GOT3 (cell line): ENCODE measurements around the gene CEP57L1.
A peak's percentile ranks its signal among the peaks of the same experiment; 100 is the strongest.
"Not testable (repeated sequence)": the region's sequence is repeated elsewhere in the genome, so short reads cannot be mapped to it uniquely, and the experiment has no call there.

Experiments
- DNase-seq: peaks from one replicate; lab custom pipeline; 2025; ENCODE audit warnings: mixed read lengths; lab: John Stamatoyannopoulos, UW

The CEP57L1 gene

DNA sequence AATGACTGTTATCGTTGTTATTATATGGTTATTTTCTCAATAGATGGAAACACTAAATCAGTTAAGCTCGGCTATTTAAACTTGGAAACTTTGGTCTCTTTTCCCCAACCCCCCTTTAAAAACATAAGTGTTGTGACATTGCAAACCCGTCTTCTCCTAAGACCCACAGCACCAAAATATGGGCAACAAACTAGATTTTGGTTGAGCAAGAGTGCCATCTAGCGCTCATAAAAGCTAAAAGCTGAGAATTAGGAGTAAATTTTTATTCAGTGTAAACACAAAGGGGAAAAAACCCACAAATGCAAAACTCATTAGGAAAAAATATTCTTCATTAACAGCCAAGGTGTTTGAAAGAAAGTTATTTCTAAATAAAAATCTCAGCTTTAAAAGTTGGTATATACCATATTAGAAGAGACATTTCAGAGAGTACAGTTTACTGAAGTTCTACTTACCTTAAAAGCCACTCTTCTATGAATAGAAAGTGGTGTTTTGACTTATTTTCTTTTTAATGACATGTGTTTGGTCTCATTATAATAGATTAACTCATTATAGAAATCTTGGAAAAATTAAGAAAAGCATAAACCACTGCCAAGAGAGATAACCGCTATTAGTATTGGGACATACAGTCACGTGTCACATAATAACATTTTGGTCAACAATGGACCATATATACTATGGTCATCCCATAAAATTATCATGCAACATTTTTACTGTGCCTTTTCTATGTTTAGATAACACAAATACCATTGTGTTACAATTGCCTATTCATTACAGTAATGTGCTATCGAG, 21.8 kb upstream of the CEP57L1 start:
- no peak for DNase-seq

DNA sequence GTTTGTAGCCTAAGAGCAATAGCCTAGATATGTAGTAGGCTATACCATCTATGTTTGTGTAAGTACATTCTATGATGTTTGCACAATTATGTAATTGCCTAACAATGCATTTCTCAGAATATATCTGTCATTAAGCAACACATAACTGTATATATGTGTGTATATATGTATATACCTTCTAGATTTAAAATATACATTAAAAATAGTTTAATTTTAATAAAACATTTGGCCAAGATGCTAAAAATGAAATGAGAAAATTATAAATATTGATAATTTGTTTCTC, 21.2 kb upstream of the CEP57L1 start:
- DNase-seq: no peak

DNA sequence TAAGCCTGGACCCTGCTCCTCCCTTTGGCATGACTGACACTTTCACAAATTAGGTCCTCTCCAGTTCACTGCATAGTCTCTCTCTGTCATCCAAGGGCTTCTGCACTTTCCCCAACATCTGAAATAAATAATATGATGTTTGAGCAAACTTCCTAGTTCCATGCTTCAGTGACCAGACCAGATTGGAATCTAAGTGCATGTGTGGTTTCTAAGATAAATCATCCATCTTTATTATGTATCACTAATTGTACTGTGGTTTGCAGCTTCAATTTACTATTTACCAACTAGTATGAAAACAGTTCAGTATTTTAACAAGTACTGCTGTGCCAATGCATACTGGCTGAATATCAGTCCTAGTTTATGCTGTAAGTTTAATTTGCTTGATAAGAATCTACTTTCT, 19.4 kb upstream of the CEP57L1 start:
- no peak for DNase-seq

DNA sequence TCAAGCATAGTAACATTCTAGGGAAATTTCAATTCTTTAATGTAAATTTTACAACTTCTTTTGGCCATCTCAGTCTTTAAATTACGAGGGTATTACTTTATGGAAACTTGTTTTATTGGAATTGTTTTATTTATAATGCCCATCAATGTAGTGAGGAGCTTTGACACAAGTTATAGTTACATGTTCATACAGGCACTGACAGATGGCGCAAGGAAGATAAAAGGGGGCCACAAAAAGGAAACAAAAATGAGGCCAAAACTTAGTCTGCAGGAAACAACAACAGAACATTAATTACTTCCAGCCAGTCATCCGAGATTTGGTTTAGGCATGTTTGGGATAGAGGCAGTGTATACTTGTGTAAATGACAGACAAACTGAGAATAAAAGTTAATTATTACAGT, 18.9 kb upstream of the CEP57L1 start:
- DNase-seq: no peak

DNA sequence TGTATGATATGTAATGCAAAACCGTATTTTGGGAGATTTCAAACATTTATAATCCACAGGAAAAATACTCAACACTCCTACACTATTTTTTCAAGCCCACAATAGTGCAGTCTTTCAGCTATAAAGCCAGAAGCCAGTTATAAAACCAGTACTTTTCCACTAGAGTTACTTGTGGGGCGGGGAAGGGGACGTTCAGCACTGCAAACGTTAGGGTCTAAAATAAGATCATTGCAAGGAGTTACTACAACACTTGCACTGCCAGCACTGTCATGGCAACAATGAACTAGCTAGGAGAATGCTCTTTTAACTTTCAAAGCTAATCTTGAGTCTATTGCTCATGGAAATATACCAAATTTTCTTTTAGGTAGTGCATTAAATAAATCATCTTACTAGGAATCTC, 15.3 kb upstream of the CEP57L1 start:
- no peak for DNase-seq

DNA sequence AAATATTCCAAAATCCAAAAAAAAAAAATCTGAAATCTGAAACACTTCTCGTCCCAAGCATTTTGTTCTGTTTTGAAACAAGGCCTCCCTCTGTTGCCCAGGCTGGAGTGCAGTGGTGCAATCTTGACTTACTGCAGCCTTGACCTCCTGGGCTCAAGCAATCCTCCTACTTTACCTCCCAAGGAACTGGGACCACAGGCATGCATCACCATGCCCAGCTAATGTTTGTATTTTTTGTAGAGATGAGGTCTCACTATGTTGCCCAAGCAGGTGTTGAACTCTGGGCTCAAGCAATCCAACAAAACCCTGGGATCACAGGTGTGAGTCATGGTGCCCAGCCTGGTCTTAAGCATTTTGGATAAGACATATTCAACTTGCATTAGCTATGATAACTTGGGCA, 14.3 kb upstream of the CEP57L1 start:
- no peak for DNase-seq

DNA sequence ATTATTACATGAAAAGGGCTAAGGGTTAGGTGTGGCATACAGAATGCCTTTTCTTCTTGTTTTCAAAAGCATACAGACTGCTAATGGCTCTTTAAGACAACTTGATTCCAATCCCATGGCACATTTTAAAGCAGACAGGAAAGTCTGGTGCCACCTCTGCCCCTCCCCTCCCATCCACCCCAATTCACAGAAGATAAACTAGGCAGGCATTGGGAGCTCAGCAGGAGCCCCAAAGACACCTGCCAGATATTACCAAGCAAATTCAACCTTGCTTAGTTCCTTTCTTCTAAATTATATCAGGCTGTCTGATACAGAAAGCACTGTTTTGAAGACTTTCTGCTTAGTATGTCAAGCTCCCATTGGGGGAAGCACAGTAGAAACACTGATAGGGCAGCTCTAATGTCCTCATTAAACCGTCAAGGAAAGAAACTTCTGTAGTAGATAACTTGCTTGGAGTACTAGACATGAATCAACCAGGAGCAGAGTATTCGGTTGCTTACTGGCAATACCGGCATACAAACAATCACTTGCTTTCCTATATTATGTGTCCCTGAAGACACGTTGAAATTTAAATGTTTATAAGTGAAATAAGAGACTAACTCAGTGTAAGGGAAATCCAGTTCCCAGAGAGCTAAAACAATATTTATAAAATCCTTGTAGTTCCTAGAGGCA, 13.7 kb upstream of the CEP57L1 start:
- no peak for DNase-seq

DNA sequence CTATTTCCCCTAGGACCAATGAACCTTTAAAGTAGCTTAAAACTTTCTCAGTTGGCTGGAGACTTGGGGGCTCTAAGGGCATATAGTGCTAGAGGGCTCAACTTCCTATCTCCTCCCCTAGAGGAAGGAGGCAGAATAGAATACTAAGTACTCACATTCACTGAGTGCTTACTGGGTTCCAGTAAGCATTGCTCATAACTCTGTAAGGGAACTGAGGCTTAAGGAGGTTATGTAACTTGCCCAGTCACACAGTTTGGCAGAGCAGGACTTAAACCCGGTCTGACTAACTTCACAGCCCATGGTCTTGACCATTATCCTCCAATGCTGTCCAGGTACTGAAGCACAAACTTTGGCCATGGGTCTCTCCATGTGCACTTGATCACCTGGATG, 13.1 kb upstream of the CEP57L1 start:
- no peak for DNase-seq

DNA sequence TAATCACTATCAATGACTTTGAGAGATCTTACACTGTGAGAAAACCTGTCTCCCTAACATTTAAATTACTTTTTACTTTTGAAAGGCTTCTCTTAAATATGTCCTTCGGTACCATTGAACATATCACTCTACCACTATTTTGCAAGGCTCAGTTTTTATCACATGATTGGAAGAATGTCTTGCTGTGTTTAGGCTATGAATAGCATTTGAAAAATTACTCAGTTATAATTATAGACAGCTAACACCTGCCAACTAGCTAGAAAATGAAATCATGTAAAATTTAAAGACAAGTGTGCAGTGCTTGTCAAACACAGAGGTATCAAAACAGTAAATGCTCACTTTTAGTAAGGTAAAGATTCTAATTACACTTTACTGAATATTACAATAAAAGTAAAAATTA, 11.7 kb upstream of the CEP57L1 start:
- DNase-seq: no peak

DNA sequence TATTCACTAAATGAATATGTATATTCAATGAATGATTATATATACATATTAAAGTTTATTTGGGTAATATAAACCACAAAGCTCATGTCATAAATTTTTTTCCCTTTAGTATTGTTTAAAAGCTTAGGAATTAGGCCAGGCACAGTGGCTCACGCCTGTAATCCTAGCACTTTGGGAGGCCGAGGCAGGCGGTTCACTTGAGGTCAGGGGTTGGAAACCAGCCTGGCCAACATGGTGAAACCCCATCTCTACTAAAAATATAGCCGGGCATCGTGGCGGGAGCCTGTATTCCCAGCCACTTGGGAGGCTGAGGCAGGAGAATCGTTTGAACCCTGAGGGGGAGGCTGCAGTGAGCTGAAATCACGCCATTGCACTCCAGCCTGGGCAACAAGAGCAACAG, 11.2 kb upstream of the CEP57L1 start:
- DNase-seq: not testable (repeated sequence)

DNA sequence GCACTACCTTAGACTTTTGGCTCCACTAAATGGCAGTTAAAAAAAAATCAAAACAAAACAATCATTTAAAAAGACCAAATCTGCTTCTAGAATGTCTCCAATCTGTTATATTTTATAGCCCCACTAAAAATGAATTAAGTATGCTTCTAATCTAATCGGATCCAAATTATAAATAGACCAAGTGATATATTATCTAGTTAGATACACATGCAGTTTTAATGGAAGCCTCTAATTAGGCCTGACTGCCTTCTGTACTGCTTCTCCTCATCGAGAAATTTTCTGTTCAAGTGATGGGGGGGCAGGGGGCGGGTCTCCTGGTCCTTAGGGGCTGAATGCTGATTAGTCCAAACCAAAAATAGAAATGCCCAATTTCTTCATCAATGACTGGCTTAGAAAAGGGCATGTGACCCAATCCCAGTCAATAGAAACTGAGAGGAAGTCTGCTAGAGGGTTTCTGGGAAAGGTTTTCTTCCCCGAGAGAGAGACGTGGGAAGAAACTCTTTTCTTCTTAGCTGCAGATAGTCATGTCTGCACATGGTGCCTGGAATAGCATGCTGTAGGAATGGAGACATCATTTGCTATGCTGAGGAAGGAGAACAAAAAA, 7.5 kb upstream of the CEP57L1 start:
- no peak for DNase-seq

DNA sequence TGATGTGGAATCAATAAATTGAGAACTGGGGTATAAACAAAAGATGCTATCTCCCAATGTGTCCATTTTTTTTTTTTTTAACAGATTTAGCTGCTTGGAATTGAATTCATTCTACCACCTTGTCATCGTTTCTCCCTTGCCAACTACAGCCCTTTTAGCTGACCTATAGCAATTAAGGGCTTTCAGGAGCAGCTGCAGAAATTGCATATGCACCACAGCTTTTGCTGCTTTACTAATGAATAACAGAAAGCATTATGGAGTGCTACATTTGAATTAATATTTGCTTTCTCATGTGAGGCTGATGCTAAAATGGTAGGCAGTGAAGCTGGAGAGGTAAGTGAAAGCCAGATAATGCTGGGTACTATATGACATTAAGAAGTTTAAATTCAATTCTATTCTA, 6.3 kb upstream of the CEP57L1 start:
- DNase-seq: no peak

DNA sequence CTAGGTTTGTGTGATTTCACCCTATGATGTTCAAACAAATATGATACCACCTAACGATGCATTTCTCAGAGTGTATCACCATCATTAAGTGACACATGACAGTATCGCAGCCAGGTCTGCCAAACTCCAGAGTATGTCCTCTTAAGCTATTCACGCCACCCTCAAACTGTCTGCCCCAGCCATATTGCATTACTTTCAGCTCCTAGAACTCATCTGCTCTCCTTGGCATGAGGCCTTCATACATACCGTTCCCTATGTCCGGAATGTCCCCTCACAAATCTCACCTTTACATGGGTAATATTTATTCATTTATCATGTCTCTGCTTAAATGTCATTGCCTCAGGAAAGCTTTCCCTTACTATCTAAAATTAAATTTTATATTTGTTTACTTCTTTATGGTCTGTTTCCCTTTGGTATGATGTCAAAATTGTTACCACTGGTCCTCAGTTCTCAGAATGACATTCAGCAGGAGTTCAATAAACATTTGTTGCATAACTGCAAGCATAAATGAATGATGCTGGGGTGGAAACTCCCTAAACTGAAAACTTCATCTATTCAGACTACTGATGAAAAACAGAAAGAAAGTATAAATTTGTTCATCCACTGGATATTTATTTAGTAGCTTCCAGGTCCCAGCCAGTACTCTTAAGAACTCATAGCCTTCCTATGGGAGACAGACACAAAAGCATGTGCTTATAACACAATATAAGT, 3.8 kb upstream of the CEP57L1 start:
- DNase-seq: no peak

DNA sequence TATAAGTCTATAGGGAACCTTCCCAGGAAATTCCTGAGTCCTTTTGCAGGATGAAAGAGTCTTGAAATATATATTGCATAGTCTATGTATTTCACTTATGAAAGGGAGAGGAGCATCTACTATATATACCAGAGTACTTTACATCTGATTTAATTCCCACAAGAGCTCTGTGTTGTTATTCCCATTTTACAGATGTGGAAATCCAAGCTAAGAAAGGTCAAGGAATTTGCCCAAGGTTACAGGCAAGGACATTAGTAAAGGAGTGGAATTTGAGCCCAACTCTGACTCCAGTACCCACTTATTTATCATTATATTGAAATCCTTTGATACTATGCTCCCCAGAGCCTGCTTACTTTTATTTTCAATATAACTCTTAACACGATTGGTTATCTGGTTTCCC, 3.2 kb upstream of the CEP57L1 start:
- no peak for DNase-seq

DNA sequence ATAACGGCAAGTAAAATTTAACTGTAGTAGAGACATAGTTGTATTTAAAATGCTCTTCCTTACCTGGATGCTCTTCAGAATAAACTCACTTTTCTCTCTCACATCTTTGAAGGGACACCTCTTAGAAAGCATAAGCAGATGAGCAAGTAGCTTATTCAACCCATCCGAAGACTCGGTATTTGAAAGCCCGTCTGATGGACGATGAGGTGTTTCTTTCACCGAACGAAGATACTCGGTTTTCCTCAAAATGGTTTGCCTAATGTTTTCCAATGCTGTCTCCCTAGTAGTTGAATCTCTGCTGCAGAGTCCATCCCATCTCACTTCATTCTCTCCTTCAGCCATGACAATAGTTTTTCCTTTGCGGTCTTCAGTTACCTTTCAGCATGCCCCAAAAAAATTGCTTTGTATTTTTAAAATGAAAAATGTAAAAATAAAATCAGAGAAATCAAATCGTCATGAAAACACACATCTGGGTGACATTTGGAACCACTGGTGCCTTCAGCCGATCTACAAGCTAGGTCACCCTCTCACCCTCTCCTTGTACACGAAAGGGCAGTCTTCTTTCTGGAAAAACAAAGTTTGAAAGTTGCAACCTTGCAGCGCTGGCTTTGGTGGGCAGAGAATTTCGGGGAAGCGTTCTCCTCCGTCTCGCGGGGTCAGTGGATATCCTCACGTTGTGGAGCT, 1.4 kb upstream of the CEP57L1 start:
- no peak for DNase-seq

DNA sequence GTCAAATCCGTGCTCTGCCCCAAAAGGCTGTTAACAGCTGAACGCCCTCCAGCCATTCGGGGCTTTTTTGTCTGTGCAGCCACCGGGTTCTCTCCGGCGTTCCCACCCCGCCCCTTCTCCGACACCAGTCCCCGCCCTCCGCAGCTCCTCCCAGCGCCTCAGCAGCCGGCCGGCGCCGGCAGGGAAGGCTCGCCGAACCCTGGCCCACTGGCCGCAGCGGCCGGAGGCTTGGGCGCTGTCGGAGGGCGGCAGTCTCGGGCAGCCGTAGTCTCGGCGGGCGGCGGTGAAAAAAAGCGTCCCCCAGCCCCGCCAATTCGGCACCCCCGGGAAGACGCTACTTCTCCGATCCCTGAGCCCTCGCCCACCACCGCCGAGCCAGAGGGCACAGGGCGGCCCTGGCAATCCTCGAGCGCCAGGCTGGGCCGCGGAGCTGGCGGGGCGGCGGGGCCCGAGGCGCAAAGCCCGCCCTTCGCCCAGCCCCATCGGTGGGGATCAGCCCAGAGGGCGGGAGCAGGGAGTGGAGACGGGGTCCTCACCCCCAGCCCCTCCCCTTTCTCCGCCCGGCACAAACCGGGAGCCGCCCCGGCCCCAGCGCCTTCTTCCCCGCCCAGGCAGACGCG, 781 bp upstream of the CEP57L1 start, which contains the start of gene SESN1:
Gene SESN1 (minus strand): TSS at position 431 of the 620 bp plus-strand sequence. CDS start 773 bp downstream, outside the sequence.
- DNase-seq: peak; percentile 90

DNA sequence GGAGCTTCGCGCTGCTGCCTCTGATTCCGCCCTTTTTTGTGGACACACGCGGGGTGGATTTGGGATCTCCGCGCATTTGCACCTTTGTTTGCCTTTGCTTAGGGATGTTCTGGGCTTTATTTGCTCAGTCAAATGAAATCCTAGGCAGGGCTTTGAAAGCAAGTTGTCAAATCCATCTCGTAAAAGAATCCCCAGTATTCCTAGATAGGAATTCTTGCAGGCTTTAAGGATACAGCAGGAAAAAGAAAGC, 453 bp downstream of the CEP57L1 start:
- DNase-seq: no peak

DNA sequence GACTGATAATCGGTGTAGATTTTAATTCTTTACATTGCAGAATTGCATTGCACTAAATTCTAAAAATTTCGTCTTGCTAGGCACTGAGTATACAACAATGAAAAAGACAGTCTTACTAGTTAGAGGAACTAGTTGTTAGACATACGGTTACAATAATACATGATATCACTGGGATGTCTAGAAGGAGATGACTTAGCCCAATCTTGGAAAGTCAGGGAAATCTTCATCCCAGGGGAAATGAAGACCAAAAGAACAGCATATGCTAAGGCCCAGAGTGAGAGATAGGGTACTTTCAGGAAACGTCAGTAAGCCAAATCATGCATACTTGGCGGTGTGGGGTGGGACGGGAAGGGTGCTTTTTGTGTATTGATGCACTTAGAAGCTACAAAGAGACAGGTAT, 901 bp downstream of the CEP57L1 start:
- DNase-seq: no peak

DNA sequence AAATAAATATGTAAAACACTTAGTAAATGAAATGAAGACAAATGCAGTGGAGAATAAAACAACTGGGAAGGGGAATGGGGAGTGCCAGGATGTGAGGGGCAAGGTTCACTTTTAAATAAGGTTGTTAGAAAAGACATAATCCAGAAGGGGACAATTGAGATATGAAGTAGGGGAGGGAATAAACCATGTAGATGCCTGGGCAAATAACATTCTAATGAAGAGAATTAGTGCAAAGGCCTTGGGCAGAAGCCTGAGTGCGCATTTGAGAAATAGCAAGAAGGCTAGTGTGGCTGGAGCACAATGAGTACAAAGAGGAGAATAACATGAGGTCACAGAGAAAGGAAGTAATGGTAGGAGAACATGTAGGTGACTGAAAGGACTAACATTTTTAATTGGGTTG, 2.4 kb downstream of the CEP57L1 start:
- DNase-seq: no peak

DNA sequence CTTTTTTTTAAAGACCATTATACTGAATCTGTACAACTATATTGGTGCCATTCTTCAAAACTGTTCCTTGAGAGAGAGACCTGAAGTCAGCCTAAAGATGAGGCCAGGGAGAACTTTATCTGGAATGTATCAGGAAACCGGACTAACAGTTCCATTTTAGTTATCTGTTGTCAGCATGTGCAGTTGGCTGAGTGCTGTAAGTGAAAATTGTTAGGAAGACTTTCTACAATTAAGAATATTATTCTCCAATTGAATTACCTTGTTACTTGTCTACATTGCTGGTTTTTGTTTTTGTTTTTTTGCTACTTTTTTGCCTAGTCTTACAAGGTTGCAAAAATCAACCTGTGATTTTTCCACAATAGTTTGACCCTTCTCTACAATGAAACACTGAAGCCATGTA, 7.5 kb downstream of the CEP57L1 start:
- DNase-seq: no peak

DNA sequence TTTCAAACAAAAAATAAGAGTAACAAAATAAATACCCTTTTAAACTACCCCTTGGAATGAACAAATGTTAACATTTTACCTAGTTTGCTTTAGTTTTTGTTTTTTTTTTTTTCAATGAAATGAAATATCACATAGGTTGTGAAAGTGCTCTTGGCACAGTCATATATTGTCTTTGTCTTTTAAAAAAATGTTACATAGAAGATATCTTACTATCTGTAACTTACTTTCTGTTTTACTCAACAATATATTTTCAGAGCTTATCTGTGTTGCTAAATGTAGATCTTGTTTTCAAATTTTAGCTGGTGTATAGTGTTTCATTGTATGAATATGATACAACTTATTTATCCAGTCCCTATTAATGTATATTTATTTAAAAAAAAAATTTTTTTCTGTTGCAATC, 8.6 kb downstream of the CEP57L1 start:
- DNase-seq: no peak

DNA sequence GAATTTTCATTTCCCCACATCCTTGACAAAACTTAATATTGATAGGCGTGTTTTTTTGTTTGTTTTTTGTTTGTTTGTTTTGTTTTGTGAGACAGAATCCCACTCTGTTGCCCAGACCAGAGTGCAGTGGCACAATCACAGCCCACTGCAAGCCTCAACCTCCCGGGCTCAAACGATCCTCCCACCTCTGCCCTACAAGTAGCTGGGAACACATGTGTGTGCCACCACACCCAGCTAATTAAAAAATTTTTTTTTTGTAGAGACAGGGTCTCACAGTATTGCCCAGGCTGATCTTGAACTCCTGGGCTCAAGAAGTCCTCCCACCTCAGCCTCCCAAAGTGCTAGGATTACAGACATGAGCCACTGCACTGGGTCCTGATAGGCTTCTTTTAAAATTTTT, 9.2 kb downstream of the CEP57L1 start:
- no peak for DNase-seq
